OCI-LY3 (cell line): Measurements from ENCODE around the gene SND1.

Source experiments
- H2AFZ ChIP-seq: fragments of 200-600, 300-600 bp; shearing (Covaris generic); 2 replicates; pipeline ENCODE4 v1.6.0; 2014; ENCODE audit warnings: antibody characterized with exemption, low read depth, low read length
- H3K27ac ChIP-seq: fragments of 200-600, 300-600 bp; sonication (generic); 2 replicates; pipeline ENCODE4 v1.5.1; 2014; ENCODE audit warnings: mild to moderate bottlenecking, low read length, moderate library complexity, mixed read lengths
- H3K27me3 ChIP-seq: fragments of 200-600, 300-600 bp; sonication (generic); 2 replicates; pipeline ENCODE4 v1.6.1; 2014; ENCODE audit warnings: low read depth, low read length, mixed read lengths
- H3K36me3 ChIP-seq: fragments of 200-600, 300-600 bp; sonication (generic); replicated peaks from 2 replicates; pipeline ENCODE3; 2014; ENCODE audit warnings: low read depth, low read length, mixed read lengths
- H3K4me1 ChIP-seq: fragments of 300-600, 200-600 bp; sonication (generic); 2 replicates; pipeline ENCODE4 v1.6.1; 2014; ENCODE audit warnings: low read length, mixed read lengths
- H3K4me2 ChIP-seq: fragments of 200-600, 300-600 bp; sonication (generic); 2 replicates; pipeline ENCODE4 v1.6.1; 2014; ENCODE audit warnings: low read length, mixed read lengths
- H3K4me3 ChIP-seq: fragments of 300-600, 200-600 bp; sonication (generic); 2 replicates; pipeline ENCODE4 v1.5.1; 2014; ENCODE audit warnings: antibody characterized with exemption, mild to moderate bottlenecking, low read length, moderate library complexity
- H3K79me2 ChIP-seq: fragments of 300-600, 200-600 bp; shearing (Covaris generic); 2 replicates; pipeline ENCODE4 v1.6.1; 2014; ENCODE audit warnings: mild to moderate bottlenecking, low read length, mixed read lengths
- H3K9ac ChIP-seq: fragments of 300-600, 200-600 bp; shearing (Covaris generic); 2 replicates; pipeline ENCODE4 v1.6.0; 2014; ENCODE audit warnings: mild to moderate bottlenecking, low read length, moderate library complexity
- H3K9me3 ChIP-seq: fragments of 200-600, 300-600 bp; shearing (Covaris generic); 2 replicates; pipeline ENCODE4 v1.6.1; 2014; ENCODE audit warnings: low read length, mixed read lengths; ENCODE audit not compliant: insufficient read depth
- H4K20me1 ChIP-seq: fragments of 200-600, 300-600 bp; sonication (generic); 2 replicates; pipeline ENCODE4 v1.6.1; 2016; ENCODE audit warnings: low read length, mixed read lengths; ENCODE audit not compliant: insufficient read depth
- CTCF ChIP-seq: fragments of 200-600, 300-600 bp; sonication (generic); IDR thresholded peaks from 2 replicates; pipeline ENCODE4 v1.5.1; 2014; ENCODE audit warnings: antibody characterized with exemption, low read length, low read depth
- EZH2phosphoT487 ChIP-seq: fragments of 200-600 bp; shearing (Covaris generic); IDR thresholded peaks from 2 replicates; pipeline ENCODE4 v1.6.1; 2018; ENCODE audit warnings: antibody characterized with exemption, mixed run types, low read depth

SND1 gene

GRCh38 chr7:127927348-127927696 lies 275.3 kb downstream of the SND1 start:
- Histone ChIP-seq H3K4me3 (no peak overlapping the region), H3K9ac (no peak overlapping the region), H3K27ac (no peak overlapping the region), H3K79me2 (peaks cover 33% of the 10 kb centered on the region), H3K36me3 (peaks cover 32% of the 10 kb centered on the region), H3K4me2 (no peak overlapping the region), H2AFZ (no peak overlapping the region), H3K9me3 (no peaks in the 10 kb centered on the region), H3K4me1 (peaks cover 19% of the 10 kb centered on the region), H3K27me3 (no peaks in the 10 kb centered on the region), H4K20me1 (peaks cover 36% of the 10 kb centered on the region)
- no peak for TF ChIP-seq CTCF
- TF ChIP-seq EZH2phosphoT487, result no peak

GRCh38 chr7:127928222-127928621 lies 276.2 kb downstream of the SND1 start:
- H3K79me2 ChIP-seq, result peaks cover 25% of the 10 kb centered on the region
- H3K4me2 ChIP-seq, result no peak overlapping the region
- TF ChIP-seq CTCF (no peak), EZH2phosphoT487 (no peak)

GRCh38 chr7:127928852-127929251 lies 276.9 kb downstream of the SND1 start:
- no peak overlapping the region for H3K4me3 ChIP-seq
- H3K27ac ChIP-seq, result no peak overlapping the region
- H4K20me1 ChIP-seq, result peaks cover 34% of the 10 kb centered on the region
- no peak overlapping the region for H2AFZ ChIP-seq
- H3K27me3 ChIP-seq, result no peaks in the 10 kb centered on the region
- peaks cover 19% of the 10 kb centered on the region for H3K4me1 ChIP-seq
- H3K9me3 ChIP-seq, result no peaks in the 10 kb centered on the region
- H3K79me2 ChIP-seq, result peaks cover 30% of the 10 kb centered on the region
- TF ChIP-seq CTCF, result no peak
- no peak for TF ChIP-seq EZH2phosphoT487
- peaks cover 44% of the 10 kb centered on the region for H3K36me3 ChIP-seq
- H3K9ac ChIP-seq, result no peak overlapping the region
- H3K4me2 ChIP-seq, result no peak overlapping the region

More at GRCh38 chr7:127928222-127928621, 276.2 kb downstream of the SND1 start:
- Histone ChIP-seq H2AFZ (no peak overlapping the region), H3K4me3 (no peak overlapping the region), H3K27ac (no peak overlapping the region), H3K9ac (no peak overlapping the region), H4K20me1 (peaks cover 36% of the 10 kb centered on the region), H3K4me1 (peaks cover 19% of the 10 kb centered on the region), H3K27me3 (no peaks in the 10 kb centered on the region), H3K9me3 (no peaks in the 10 kb centered on the region), H3K36me3 (peaks cover 38% of the 10 kb centered on the region)

GRCh38 chr7:127930341-127931328 lies 278.6 kb downstream of the SND1 start:
- peaks cover 27% of the 10 kb centered on the region for H3K79me2 ChIP-seq
- no peak for TF ChIP-seq EZH2phosphoT487
- no peak for TF ChIP-seq CTCF
- H3K9ac ChIP-seq, result no peak overlapping the region
- no peak overlapping the region for H3K4me3 ChIP-seq
- H3K4me2 ChIP-seq, result no peak overlapping the region
- H3K27me3 ChIP-seq, result no peaks in the 10 kb centered on the region
- H3K27ac ChIP-seq, result no peak overlapping the region
- no peaks in the 10 kb centered on the region for H3K9me3 ChIP-seq
- peaks cover 53% of the 10 kb centered on the region for H3K36me3 ChIP-seq
- peaks cover 38% of the 10 kb centered on the region for H4K20me1 ChIP-seq
- no peak overlapping the region for H2AFZ ChIP-seq
- peaks cover 31% of the 10 kb centered on the region for H3K4me1 ChIP-seq
